ENCODE data around the gene CDH13.

GRCh38 chr16:82616356-82616755, 10.4 kb upstream of the CDH13 start:
- TF ChIP-seq CTCF (IDR thresholded peaks at IDR 0.05), result no peak
- no peak for TF ChIP-seq POLR2A (IDR thresholded peaks at IDR 0.05)

All from Peyer's patch (tissue), 4 donors.